GM12875 (cell line): ENCODE measurements around the gene HOXD9.
A peak's percentile ranks its signal among the peaks of the same experiment; 100 is the strongest.

Experiments
- H3K4me3 ChIP-seq: one replicate; pipeline ENCODE4 v1.5.1; 2011; ENCODE audit warnings: low read depth, low read length, control low read depth
- CTCF ChIP-seq: IDR thresholded peaks from 2 replicates; pipeline ENCODE4 v1.5.1; 2011; ENCODE audit warnings: low read depth, mild to moderate bottlenecking, control low read depth, inconsistent platforms, low read length, moderate library complexity, borderline replicate concordance; ENCODE audit not compliant: insufficient read depth

HOXD9 gene

GRCh38 chr2:176124947-176125771 is 2.6 kb downstream of the HOXD9 start:
- no peak overlapping the region for H3K4me3 ChIP-seq
- TF ChIP-seq CTCF: no peak

GRCh38 chr2:176125772-176126054 is 3.2 kb downstream of the HOXD9 start:
- no peak for TF ChIP-seq CTCF

GRCh38 chr2:176126929-176127773 is 4.6 kb downstream of the HOXD9 start:
- TF ChIP-seq CTCF: peak; percentile 59; the same call in 1 of the 2 replicates
- H3K4me3 ChIP-seq: no peak overlapping the region

More at GRCh38 chr2:176125772-176126054, 3.2 kb downstream of the HOXD9 start:
- no peak overlapping the region for H3K4me3 ChIP-seq

- H3K4me3 ChIP-seq: no peak overlapping the region
- no peak for TF ChIP-seq CTCF
These were observed 5.2 kb downstream of the HOXD9 start for GRCh38 chr2:176127774-176128072.

- no peak for TF ChIP-seq CTCF
- H3K4me3 ChIP-seq: no peak overlapping the region
These were observed 5.9 kb downstream of the HOXD9 start for GRCh38 chr2:176128172-176128981.

- no peak within 1 kb of the TSS for H3K4me3 ChIP-seq
- TF ChIP-seq CTCF: no peak
These were observed 6.7 kb downstream of the HOXD9 start, which contains the start of gene HOXD8 for GRCh38 chr2:176128982-176129796. TSS of gene HOXD8 (plus strand) at chr2:176129705. CDS start at chr2:176130367, 662 bp downstream.
